ENCODE results near the gene C11orf87. TPM values are rescaled to one million over a fixed set of nuclear protein-coding genes. Genes with fewer than 3 reads are reported as not detected.

The C11orf87 gene
- total and polyA plus RNA-seq, 10 of the 15 experiments (the other 5 are each of a cell fraction or from before 2014, with no cell fraction given): not detected

- TF ChIP-seq SKIL (IDR thresholded peaks at IDR 0.05; ENCODE audit: low read depth, poor library complexity, severe bottlenecking) (no peak), PRDM15 (CRISPR knock-in tag; IDR thresholded peaks at IDR 0.05) (no peak), MAX (IDR thresholded peaks at IDR 0.05; ENCODE audit: low read depth, low read length) (no peak), BRCA1 (IDR thresholded peaks at IDR 0.05; ENCODE audit: low read depth, low read length) (no peak), ZNF384 (IDR thresholded peaks at IDR 0.05; ENCODE audit: borderline replicate concordance, low read depth, low read length) (no peak), USF1 (IDR thresholded peaks at IDR 0.05; ENCODE audit: borderline replicate concordance, extremely low read length, insufficient read depth, low read depth, low read length) (no peak), NR2C1 (IDR thresholded peaks at IDR 0.05) (no peak), PBX3 (IDR thresholded peaks at IDR 0.05; ENCODE audit: insufficient replicate concordance, low read depth, low read length) (no peak), IKZF2 (IDR thresholded peaks at IDR 0.05) (no peak), ATF3 (IDR thresholded peaks at IDR 0.05; ENCODE audit: borderline replicate concordance, extremely low read depth, low read depth, low read length) (no peak), ZBTB33 (IDR thresholded peaks at IDR 0.05) (no peak)
These were observed 37.1 kb upstream of the C11orf87 start (continued) for GRCh38 chr11:109384873-109385272.
